HCT116 (cell line): Measurements from ENCODE around the gene GMDS. TPM values are rescaled to one million over a fixed set of nuclear protein-coding genes. Genes with fewer than 3 reads are reported as not detected.

Experiments used
- ATAC-seq: fragments of 200-7000 bp; cut with Tn5 transposase; 2 replicates; pipeline ENCODE4 v1.9.1; 2020; ENCODE audit warnings: mild to moderate bottlenecking, moderate library complexity
- BruUV-seq: library from RNA; stranded (reverse); fragments of 400-500 nt; replicated peaks from 2 replicates; lab custom pipeline; 2021; lab: Mats Ljungman, UMichigan
- CTCF ChIA-PET: fragments of 300-600 bp; sonication (Branson Sonifier 250); formaldehyde crosslinking; loops from one replicate; lab custom pipeline; 2021; ENCODE audit warnings: antibody characterized with exemption; lab: Charles Lee
- POLR2A ChIA-PET: fragments of 300-600, 350-600 bp; sonication (Branson Sonifier 250); formaldehyde crosslinking; loops from one replicate; lab custom pipeline; 2021; ENCODE audit warnings: antibody characterized with exemption; lab: Charles Lee
- RAD21 ChIA-PET, 2 experiments: fragments of 300-600 bp; sonication (Branson Sonifier 250); formaldehyde crosslinking; loops; one replicate each; lab custom pipeline; 2023; ENCODE audit warnings: low total read pairs in 2 of 2; ENCODE audit not compliant: uncharacterized antibody in 2 of 2, unreplicated experiment in 2 of 2, low non-redundant PET in 1 of 2; lab: Charles Lee
- DNase-seq: peaks from one replicate; pipeline ENCODE4 v3.0.0-alpha.2; 2010; ENCODE audit warnings: low read depth, low spot score
- H2AFZ ChIP-seq: fragments of 200-600 bp; shearing (Covaris generic), sonication (generic); 2 replicates; pipeline ENCODE4 v1.6.1; 2017; ENCODE audit warnings: low read depth, mixed run types, mixed read lengths, antibody characterized with exemption, low read length; ENCODE audit not compliant: poor library complexity, severe bottlenecking
- H3K27ac ChIP-seq: 2 replicates; pipeline ENCODE4 v1.5.1; 2012; ENCODE audit warnings: low read depth, low read length
- H3K27me3 ChIP-seq: fragments of 200-600 bp; sonication (generic); 2 replicates; pipeline ENCODE4 v1.6.1; 2016; ENCODE audit warnings: mixed run types, low read length, mixed read lengths; ENCODE audit not compliant: insufficient read depth
- H3K36me3 ChIP-seq, 2 experiments: fragments of 200-500 bp in 1 of 2; fragments of 200-600 bp in 1 of 2; sonication (Bioruptor generic) in 1 of 2; sonication (generic) in 1 of 2; 2 replicates each; pipeline versions ENCODE4 v1.5.1 to v1.6.1; 2014 to 2016; ENCODE audit warnings: low read length in 2 of 2, inconsistent platforms in 1 of 2, mixed read lengths in 1 of 2, mixed run types in 1 of 2; ENCODE audit not compliant: insufficient read depth in 2 of 2, control insufficient read depth in 1 of 2
- H3K4me1 ChIP-seq, 2 experiments: fragments of 200-600 bp in 1 of 2; sonication (generic) in 1 of 2; 2 replicates each; pipeline versions ENCODE4 v1.5.1 to v1.6.1; 2012 to 2017; ENCODE audit warnings: low read length in 2 of 2, inconsistent platforms in 1 of 2, mild to moderate bottlenecking in 1 of 2, mixed read lengths in 1 of 2, mixed run types in 1 of 2, moderate library complexity in 1 of 2; ENCODE audit not compliant: insufficient read depth in 2 of 2, control insufficient read depth in 1 of 2
- H3K4me2 ChIP-seq: fragments of 200-600 bp; sonication (generic); 2 replicates; pipeline ENCODE4 v1.6.1; 2017; ENCODE audit warnings: mixed run types, low read length, mixed read lengths
- H3K4me3 ChIP-seq, 2 experiments: fragments of 200-600 bp in 1 of 2; sonication (generic) in 1 of 2; replicated peaks in 1 of 2; 2 replicates each; pipeline ENCODE4 v1.5.1; 2011 to 2016; ENCODE audit warnings: low read length in 2 of 2, control low read depth in 1 of 2, low read depth in 1 of 2, mild to moderate bottlenecking in 1 of 2, mixed read lengths in 1 of 2, mixed run types in 1 of 2
- H3K79me2 ChIP-seq: fragments of 200-600 bp; sonication (generic); 2 replicates; pipeline ENCODE4 v1.6.1; 2017; ENCODE audit warnings: mild to moderate bottlenecking, mixed run types, low read length, moderate library complexity, mixed read lengths; ENCODE audit not compliant: insufficient read depth
- H3K9ac ChIP-seq: fragments of 200-600 bp; sonication (generic); 2 replicates; pipeline ENCODE4 v1.6.1; 2016; ENCODE audit warnings: low read length, mixed read lengths
- H3K9me2 ChIP-seq: fragments of 200-600 bp; sonication (generic), shearing (Covaris generic); 2 replicates; pipeline ENCODE4 v1.6.1; 2017; ENCODE audit warnings: mixed run types, mild to moderate bottlenecking, moderate library complexity; ENCODE audit not compliant: insufficient read depth
- H3K9me3 ChIP-seq, 2 experiments: fragments of 200-500 bp in 1 of 2; fragments of 200-600 bp in 1 of 2; sonication (Bioruptor generic) in 1 of 2; sonication (generic) in 1 of 2; 2 replicates each; pipeline ENCODE4 v1.6.1; 2014 to 2017; ENCODE audit warnings: low read length in 2 of 2, mixed read lengths in 2 of 2, inconsistent platforms in 1 of 2, low read depth in 1 of 2, mild to moderate bottlenecking in 1 of 2, mixed run types in 1 of 2, moderate library complexity in 1 of 2; ENCODE audit not compliant: control insufficient read depth in 1 of 2, insufficient read depth in 1 of 2
- H4K20me1 ChIP-seq: fragments of 200-600 bp; sonication (generic), shearing (Covaris generic); 2 replicates; pipeline ENCODE4 v1.6.1; 2017; ENCODE audit warnings: mixed run types, mild to moderate bottlenecking, moderate library complexity; ENCODE audit not compliant: insufficient read depth
- CBX3 ChIP-seq: IDR thresholded peaks from 2 replicates; pipeline ENCODE4 v1.6.1; 2012; ENCODE audit warnings: low read depth
- CEBPB ChIP-seq: IDR thresholded peaks from 2 replicates; pipeline ENCODE4 v1.6.1; 2012; ENCODE audit warnings: low read depth
- EGR1 ChIP-seq: IDR thresholded peaks from 2 replicates; pipeline ENCODE4 v1.6.1; 2012; ENCODE audit warnings: low read depth
- EZH2 ChIP-seq: fragments of 200-600 bp; sonication (generic); IDR thresholded peaks from 2 replicates; pipeline ENCODE4 v1.6.1; 2017; ENCODE audit warnings: antibody characterized with exemption, mixed run types
- SIN3A ChIP-seq: IDR thresholded peaks from 2 replicates; pipeline ENCODE4 v1.6.1; 2012; ENCODE audit warnings: low read depth
- intact Hi-C: fragments of 100-400 bp; cut with micrococcal nuclease; formaldehyde crosslinking; loops from 2 replicates; pipeline ENCODE4 v1.10.0; 2022
- total RNA-seq: library from RNA; stranded (reverse); gene quantifications from one replicate; pipeline ENCODE4 v1.2.1, GENCODE V29; 2021; ENCODE audit not compliant: unreplicated experiment

The GMDS gene
- total RNA-seq, 1 experiment from 2014 or later: 34.4 TPM

DNA sequence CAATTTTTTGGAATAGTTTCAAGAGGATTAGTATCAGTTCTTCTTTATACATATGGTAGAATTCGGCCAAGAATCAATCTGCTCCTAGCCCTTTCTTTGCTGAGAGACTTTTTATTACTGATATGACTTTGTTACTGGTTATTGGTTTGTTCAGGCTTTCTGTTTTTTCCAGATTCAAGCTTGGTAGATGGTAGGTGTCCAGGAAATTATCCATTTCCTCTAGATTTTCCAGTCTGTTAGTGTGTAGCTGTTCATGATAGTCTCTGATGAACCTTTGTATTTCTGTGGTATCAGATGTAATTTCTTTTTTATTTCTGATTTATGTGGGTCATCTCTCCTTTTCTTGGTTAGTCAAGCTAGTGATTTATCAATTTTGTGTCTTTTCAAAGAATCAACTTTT lies 167.6 kb downstream of the GMDS start:
- Histone ChIP-seq H3K9me3 (no peaks in the 10 kb centered on the region), H3K4me1 (no peaks in the 10 kb centered on the region; a peak in 1 of 4 replicates)
- DNase-seq: no peak
- TF ChIP-seq CEBPB (no peak), EZH2 (no peak), SIN3A (no peak)
- TF ChIP-seq, all 23 proteins: peak for 0
- Histone ChIP-seq H3K27ac (no peak overlapping the region), H3K79me2 (no peaks in the 10 kb centered on the region), H4K20me1 (no peaks in the 10 kb centered on the region), H3K9ac (no peak overlapping the region), H3K4me2 (no peak overlapping the region), H3K27me3 (no peaks in the 10 kb centered on the region), H3K4me3 (no peak overlapping the region), H3K36me3 (no peaks in the 10 kb centered on the region), H3K9me2 (no peaks in the 10 kb centered on the region), H2AFZ (no peak overlapping the region)
- ChIA-PET CTCF (no interaction called here), RAD21 (no interaction called here), POLR2A (no interaction called here)
- no TSS peak for BruUV-seq
- intact Hi-C loops: no loop called here
- ATAC-seq: no peak

DNA sequence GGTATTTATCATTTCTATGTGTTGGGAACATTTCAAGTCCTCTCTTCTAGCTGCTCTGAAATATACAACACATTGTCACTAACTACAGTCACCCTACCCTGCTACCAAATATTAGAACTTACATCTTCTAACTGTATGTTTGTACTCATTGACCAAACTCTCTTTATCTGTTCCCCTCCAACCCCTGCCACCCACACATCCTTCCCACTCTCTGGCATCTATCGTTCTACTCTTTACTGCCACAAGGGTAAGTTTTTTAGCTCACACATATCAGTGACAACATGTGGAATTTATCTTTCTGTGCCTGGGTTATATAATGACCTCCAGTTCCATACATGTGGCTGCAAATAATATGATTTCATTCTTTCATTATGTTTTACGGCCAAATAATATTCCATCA lies 171.9 kb downstream of the GMDS start:
- ChIA-PET POLR2A (no interaction called here), CTCF (no interaction called here), RAD21 (no interaction called here)
- no peaks in the 10 kb centered on the region for H4K20me1 ChIP-seq
- no peak overlapping the region for H2AFZ ChIP-seq
- H3K36me3 ChIP-seq: no peaks in the 10 kb centered on the region
- H3K27ac ChIP-seq: no peak overlapping the region
- no peaks in the 10 kb centered on the region for H3K9me3 ChIP-seq
- no peak overlapping the region for H3K9ac ChIP-seq
- DNase-seq: no peak
- H3K9me2 ChIP-seq: no peaks in the 10 kb centered on the region
- no peak overlapping the region for H3K4me2 ChIP-seq
- H3K27me3 ChIP-seq: no peaks in the 10 kb centered on the region
- H3K4me3 ChIP-seq: no peak overlapping the region
- no TSS peak for BruUV-seq
- no peaks in the 10 kb centered on the region for H3K79me2 ChIP-seq
- intact Hi-C loops: no loop called here
- TF ChIP-seq EGR1: no peak
- no peak for TF ChIP-seq SIN3A
- TF ChIP-seq CBX3: no peak
- ATAC-seq: no peak
- H3K4me1 ChIP-seq: peaks cover 0 to 2% of the 10 kb centered on the region in 2 experiments; a peak in 1 of 4 replicates
